HG03520 (cell line): Measurements from ENCODE around the gene CNTLN.
"Not testable (repeated sequence)": the region's sequence is repeated elsewhere in the genome, so short reads cannot be mapped to it uniquely, and the experiment has no call there.

Experiments used
- ATAC-seq: cut with Tn5 transposase; IDR thresholded peaks from one replicate; pipeline ENCODE4 v1.9.1; 2021; ENCODE audit warnings: mild to moderate bottlenecking, moderate library complexity; ENCODE audit not compliant: unreplicated experiment

CNTLN gene

GRCh38 chr9:17401858-17402257, 267.0 kb downstream of the CNTLN start:
- ATAC-seq: no peak

DNA sequence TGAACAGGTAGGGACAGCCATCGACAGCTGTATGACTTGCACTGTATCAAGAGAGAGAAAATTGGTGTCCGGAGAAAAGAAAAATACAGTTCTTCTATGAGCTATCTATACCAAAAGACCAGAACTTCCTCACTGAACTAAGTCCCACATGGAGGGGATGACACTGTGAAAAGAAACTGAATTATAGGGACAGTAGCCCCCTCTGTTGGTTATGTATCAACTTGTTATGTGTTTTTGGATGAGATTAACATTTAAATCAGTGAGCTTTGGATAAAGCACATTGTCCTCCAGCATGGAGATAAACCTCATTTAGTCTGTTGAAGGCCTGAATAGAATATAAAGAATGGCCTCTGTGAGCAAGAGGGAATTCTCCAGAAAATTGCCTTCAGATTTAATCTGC, 267.5 kb downstream of the CNTLN start:
- ATAC-seq: no peak

GRCh38 chr9:17403539-17403938, 268.7 kb downstream of the CNTLN start:
- no peak for ATAC-seq

DNA sequence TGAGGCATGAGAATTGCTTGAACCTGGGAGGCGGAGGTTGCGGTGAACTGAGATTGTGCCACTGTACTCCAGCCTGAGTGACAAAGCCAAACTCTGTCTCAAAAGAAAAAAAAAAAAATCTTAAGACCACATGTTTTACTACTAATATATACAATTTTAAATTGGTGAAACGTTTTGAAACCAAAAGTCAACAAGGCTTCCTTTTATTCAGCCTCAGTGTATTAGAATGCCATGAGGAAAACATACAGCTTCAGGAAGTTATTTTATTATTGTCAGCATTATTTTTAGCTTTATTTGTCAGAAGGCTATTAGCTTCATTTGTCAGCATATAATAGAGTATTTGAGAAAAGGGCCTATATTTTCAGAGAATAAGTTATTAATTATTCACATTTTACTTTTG, 280.1 kb downstream of the CNTLN start:
- no peak for ATAC-seq

DNA sequence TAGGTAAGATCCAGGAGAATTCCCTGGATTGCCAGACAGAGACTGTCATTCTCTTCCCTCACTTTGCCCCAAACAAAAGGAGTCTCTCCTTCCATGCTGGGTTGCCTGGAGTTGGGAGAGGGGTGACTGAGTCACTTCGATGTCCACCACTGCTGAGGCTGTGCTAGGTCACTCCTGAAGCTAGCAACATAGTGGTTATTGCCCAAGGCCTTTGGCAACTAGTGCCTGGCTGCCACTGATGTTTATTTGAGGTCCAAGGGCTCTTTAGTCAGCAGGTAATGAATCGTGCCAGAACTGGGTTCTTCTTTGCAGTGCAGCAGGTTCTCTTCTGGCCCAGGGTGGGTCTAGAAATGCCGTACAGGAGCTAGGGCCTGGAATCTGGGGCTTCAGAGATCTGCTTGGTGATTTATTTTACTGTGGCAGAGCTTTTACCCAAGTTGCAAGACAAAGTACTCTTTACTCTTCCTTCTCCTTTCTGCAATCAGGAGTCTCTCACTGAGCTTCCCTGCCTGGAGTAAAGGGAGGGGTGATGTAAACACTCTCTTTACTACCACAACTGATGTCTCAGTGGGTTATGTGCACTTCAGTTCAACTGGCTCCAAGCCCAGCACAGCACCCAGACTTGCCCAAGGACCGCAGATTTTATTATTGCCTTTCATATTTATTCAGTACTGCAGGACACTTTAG, 288.3 kb downstream of the CNTLN start:
- no peak for ATAC-seq

DNA sequence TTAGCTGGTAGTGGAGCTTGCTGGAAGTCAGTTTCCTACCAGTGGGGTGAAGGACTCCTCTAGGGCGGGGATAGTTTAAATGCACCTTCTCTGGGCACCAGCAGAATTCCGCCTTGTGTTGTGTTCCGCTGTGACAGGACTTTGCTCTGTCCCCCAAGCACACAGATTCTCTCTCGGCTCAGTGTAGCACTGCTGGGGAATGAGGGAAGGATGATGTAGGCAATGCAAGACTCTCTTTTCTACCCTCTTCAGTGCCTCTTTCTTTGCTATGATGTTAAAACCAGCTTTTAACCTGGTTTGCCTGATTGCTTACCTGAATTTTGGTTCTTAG, 288.8 kb downstream of the CNTLN start:
- ATAC-seq: no peak

DNA sequence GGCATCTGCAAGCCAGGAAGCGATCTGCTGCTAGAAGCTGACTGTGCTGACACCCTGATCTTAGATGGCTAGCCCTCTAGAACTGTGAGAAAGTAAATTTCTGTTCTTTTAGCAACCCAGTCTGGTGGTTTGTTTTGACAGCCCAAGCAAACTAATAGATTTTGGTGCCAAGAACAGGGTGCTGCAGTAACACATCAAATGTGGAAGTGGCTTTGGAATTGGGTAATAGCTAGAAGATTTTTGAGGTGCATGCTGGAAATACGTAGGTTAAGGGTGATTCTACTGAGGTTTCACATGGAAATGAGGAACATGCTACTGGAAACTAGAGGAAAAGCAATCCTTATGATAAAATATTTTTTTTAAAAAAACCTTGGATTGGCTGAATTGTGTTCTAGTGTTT, 290.5 kb downstream of the CNTLN start:
- ATAC-seq: no peak

GRCh38 chr9:17433526-17433925, 298.7 kb downstream of the CNTLN start:
- no peak for ATAC-seq

DNA sequence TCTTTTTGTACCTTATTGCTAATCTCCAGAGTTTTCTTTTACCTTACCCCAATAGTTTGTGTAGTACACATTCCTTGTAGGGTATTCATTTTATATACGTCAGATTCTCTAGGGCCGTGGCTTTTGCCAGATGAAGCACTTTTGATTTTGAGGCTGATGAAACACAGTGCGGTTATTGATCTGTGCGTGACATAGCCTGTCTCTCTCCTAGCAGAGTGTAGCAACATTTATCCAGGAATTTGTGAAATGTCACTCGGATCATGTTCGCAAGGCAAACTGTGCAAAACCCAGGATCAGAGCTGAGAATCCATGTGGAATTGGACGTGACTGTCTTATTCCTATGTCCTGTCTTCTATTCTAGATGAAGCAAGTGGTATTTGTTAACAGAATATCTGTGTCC, 302.0 kb downstream of the CNTLN start:
- no peak for ATAC-seq

GRCh38 chr9:17437813-17438212, 303.0 kb downstream of the CNTLN start:
- no peak for ATAC-seq

DNA sequence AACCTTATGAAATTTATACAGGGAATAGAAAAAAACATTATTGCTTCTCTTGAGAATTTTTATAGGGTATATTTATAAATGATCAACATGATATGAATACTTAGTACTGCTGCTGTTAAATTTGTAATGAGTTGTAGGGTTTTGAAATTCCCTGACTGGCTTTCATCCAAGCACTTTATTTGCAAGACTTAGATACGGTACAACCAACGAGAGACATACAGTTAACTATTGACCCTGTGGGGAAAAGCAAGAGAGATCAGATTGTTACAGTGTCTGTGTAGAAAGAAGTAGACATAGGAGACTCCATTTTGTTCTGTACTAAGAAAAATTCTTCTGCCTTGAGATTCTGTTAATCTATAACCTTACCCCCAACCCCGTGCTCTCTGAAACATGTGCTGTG, 310.3 kb downstream of the CNTLN start:
- ATAC-seq: not testable (repeated sequence)

DNA sequence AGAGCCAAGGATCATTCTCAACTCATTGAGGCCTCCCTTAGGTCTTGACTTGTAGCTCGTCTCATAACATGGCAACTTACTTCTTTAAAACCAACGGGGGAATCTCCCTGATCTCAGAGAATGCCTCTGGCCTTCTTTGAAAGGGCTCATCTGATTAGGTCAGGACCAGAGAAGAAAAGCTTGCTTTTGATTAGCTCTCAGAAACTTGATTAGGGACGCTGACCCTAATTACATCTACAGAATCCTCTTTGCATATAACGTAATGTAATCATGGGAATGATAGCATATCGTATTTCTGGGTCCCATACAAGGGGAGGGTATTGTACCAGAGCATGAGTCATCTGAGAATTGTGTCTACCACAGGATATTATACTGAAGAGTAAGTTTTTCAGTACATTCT, 318.9 kb downstream of the CNTLN start:
- no peak for ATAC-seq

GRCh38 chr9:17462869-17463464, 328.1 kb downstream of the CNTLN start:
- ATAC-seq: peak; percentile 60

GRCh38 chr9:17470036-17470813, 335.4 kb downstream of the CNTLN start:
- ATAC-seq: no peak

DNA sequence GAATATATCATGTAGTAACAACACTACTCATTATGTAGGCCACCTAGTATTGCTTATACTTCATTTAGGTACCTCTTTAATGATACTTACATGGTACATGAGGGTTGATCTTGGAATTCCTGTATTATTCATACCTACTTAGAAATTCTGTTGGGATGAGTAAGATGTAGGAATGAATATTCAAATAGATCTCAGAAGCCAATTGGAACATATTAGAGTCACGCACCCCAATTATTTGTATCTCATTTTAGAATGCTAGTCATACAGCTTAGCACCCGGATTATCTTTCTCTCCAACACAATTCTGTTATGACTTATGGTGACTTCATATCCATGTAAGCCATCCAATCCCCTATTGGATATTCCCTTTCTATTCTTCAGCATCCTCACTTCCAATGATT, 337.3 kb downstream of the CNTLN start:
- ATAC-seq: no peak

DNA sequence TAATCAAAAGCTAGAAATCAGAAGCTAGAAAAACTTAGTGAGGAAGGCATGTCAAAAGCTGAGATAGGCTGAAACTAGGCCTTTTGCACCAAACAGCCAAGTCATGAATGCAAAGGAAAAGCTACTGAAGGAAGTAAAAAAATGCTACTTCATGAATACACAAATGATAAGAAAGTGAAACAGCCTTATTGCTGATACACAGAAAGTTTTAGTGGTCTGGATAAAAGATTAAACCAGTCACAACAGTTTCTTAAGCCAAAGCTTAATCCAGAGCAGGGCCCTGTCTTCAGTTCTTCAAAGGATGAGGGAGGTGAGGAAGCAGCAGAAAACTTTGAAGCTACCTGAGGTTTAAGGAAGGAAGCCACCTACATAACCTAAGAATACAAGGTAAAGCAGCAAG, 341.6 kb downstream of the CNTLN start:
- no peak for ATAC-seq

- ATAC-seq: no peak
Observed at GRCh38 chr9:17477816-17478215, 343.0 kb downstream of the CNTLN start.

DNA sequence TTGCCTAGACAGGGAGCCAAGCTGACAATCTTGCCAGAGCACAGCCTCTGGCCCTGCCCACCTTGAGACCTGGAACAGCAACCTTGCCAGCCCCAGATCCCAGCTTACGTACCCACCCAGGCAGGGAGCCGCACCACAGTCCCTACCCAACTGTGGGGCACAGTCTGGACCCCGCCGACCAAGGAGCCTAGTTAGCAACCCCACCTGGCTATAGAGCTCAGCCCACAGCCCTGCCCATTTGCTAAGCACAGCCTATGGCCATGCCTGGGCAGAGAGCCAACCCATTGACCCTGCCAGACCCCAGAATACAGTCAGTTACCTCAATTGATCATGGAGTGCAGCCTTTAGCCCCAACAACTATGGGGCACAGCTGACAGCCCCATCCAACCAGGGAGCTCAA, 346.1 kb downstream of the CNTLN start:
- ATAC-seq: no peak

GRCh38 chr9:17481565-17481964, 346.7 kb downstream of the CNTLN start:
- no peak for ATAC-seq

GRCh38 chr9:17484906-17485305, 350.1 kb downstream of the CNTLN start:
- no peak for ATAC-seq

DNA sequence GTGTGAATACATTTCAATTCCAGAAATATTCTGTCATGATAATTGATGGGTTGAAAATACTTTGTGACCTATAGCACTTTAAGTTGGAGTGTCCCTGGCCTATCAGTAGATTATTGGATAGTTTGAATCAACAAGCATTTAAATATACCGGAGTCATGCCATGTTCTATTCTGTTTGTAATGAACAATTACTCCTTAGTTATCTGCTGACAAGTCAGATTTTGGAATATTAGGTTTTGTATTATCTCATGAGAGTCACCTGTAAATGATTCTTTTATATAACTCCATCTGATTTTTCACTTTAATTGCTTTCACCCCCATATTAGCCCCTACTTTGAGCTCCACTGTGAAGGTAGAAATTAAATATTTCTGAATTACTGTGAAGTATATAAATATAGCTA, 351.6 kb downstream of the CNTLN start:
- no peak for ATAC-seq

- no peak for ATAC-seq
Observed at GRCh38 chr9:17487467-17487866, 352.6 kb downstream of the CNTLN start.
